ENCODE data around the gene NCOA7.
"Not testable (repeated sequence)": the region's sequence is repeated elsewhere in the genome, so short reads cannot be mapped to it uniquely, and the experiment has no call there.

Gene NCOA7

GRCh38 chr6:125792680-125793079 is 1.9 kb downstream of the NCOA7 start:
- no peak for DNase-seq (ENCODE audit: low read depth)

GRCh38 chr6:125793280-125793679 is 2.5 kb downstream of the NCOA7 start:
- DNase-seq (ENCODE audit: low read depth): no peak

DNA sequence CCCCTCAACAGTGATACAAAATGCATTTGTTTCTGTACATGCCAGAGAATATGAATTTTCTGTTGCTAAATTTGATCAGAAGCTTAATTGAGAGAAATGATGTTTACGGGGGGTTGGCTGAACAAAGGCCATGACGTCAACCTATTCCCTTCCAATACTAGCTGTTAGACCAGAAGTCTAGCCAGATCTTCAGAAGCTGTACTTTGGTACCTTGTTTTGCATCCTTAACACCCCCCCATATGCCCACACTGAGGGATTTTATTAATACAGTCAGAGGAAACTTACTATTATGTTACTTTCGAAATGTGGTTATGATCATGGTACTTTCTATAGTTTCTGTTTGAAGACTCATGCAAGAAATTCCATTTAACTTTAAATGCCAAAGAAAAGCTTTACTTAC is 3.1 kb downstream of the NCOA7 start:
- DNase-seq (ENCODE audit: low read depth): no peak

- no peak for DNase-seq (ENCODE audit: low read depth)
Observed at GRCh38 chr6:125794342-125795137, 3.8 kb downstream of the NCOA7 start.

GRCh38 chr6:125795301-125795700 is 4.5 kb downstream of the NCOA7 start:
- no peak for DNase-seq (ENCODE audit: low read depth)

- no peak for DNase-seq (ENCODE audit: low read depth)
Observed at GRCh38 chr6:125797120-125797885, 6.5 kb downstream of the NCOA7 start.

DNA sequence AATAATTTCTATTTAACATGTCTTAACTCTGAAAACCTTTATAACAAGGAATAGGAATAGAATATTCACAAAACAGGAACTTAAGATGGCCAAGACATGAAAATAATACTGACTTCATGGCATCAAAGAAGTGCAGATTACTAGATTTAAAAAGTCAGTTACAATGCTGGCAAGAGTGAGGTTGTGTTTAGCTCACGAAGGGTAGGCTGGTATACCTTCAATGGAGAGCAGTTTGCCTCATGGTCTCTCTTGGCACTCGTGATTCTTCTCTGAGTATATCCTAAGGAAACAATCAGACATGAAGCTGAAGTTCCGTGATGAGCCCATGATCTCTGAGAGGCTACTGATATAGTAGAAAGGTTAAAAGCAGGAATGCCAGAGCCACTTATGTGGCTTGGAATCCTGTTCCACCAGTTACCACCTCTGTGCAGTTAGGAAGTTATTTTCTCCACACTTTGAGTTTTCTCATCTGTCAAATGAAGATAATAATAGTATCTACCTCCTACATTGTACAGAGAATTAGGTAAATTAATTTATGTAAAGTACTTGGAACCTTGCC is 7.2 kb downstream of the NCOA7 start:
- no peak for DNase-seq (ENCODE audit: low read depth)

DNA sequence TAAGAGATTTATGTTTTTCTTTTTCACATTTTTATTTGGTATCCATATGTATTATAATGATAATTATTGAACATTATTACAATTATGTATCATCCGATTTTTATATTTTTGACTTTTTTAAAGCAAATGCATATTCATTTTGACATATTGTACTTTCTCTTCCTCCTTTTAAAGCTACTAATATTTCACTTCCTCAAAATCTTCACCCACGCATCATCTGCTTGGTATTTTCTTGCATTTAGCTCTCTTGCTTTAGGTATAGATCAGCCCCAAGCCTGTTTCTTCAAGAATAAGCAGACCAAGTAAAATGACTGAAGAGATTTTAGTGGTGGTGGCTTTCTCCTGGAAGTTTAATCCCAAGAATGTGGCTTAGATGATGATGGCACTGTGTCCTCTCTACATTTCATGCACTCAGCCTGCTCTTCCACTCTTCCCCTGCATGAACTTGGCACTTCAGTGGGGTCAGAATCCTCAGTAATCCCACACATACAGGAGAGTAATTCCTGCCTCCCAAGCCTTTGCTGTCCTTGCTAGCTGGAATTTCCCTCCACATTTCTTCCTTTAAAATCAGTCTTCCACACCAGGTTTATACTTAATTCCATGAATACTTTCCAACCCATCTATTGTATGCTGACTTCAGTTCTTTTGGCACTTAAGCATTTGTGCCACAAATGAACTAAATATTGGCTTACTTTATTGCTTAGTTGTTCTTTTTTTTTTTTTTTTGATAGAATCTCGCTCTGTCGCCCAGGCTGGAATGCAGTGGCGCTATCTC is 8.2 kb downstream of the NCOA7 start:
- DNase-seq (ENCODE audit: low read depth): no peak

- DNase-seq (ENCODE audit: low read depth): no peak
Observed at GRCh38 chr6:125802383-125802782, 11.6 kb downstream of the NCOA7 start.

DNA sequence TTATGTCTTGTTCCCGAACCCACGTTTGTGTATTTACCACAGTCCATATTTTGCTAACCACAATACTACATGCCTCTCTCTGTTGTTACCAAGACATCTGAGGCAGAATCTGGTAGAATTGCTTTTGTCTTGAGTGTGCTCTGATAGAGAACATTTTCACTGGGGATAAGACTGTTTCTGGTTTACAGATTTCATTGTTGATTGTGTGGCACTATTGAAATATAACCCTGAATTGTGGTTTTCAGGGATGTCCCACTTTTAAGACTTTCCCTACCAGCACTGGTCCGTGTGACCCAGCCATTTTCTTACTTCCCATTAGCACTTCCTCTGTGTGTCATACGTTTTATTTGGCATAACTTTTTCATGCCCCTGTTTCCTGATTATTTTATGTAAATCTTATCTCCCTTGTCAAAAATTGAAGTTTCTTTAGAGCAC is 12.2 kb downstream of the NCOA7 start:
- DNase-seq (ENCODE audit: low read depth): no peak

- DNase-seq (ENCODE audit: low read depth): no peak
Observed at GRCh38 chr6:125804264-125804663, 13.5 kb downstream of the NCOA7 start.

GRCh38 chr6:125804866-125805425 is 14.2 kb downstream of the NCOA7 start:
- not testable (repeated sequence) for DNase-seq (ENCODE audit: low read depth)

GRCh38 chr6:125806813-125807212 is 16.1 kb downstream of the NCOA7 start:
- no peak for DNase-seq (ENCODE audit: low read depth)

DNA sequence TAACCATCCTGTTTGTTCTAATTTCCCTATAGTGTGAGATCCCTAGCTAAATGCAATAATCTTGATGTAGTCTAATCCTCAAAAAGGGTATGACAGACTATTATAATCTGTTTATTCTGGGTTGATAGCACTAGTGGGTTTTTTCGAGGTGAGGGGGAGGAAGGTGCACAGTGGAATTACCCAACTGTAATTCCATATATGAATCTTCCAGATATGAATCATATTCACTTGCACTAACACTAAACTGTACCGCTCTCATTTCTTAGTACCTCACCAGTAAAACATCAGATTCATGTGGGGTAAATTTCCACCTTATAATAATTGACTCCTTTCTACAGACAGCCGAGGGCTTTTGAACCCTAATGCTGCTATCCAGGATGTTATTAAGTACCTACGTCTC is 16.5 kb downstream of the NCOA7 start:
- DNase-seq (ENCODE audit: low read depth): no peak

DNA sequence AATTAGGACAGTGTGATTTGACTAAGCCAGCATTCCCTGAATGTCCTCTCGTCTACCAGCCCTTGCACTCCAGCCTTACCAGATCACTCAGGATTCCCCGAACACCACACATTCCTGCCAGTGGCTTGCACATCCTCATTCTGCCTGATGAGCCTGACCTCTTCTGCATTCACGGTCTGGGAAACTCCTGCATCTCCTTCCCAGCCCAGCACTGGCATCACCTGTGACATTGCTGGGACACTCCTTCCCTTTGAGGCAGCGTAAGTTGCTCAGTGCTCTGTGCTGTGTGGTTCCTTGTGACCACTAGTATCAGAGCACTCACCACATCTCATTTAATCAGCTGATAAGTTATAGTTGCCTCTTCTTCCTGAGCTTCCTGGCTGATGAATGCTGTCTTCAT is 17.3 kb downstream of the NCOA7 start:
- no peak for DNase-seq (ENCODE audit: low read depth)

GRCh38 chr6:125808591-125808990 is 17.8 kb downstream of the NCOA7 start:
- DNase-seq (ENCODE audit: low read depth): no peak

GRCh38 chr6:125809570-125810170 is 18.9 kb downstream of the NCOA7 start:
- DNase-seq (ENCODE audit: low read depth): no peak

DNA sequence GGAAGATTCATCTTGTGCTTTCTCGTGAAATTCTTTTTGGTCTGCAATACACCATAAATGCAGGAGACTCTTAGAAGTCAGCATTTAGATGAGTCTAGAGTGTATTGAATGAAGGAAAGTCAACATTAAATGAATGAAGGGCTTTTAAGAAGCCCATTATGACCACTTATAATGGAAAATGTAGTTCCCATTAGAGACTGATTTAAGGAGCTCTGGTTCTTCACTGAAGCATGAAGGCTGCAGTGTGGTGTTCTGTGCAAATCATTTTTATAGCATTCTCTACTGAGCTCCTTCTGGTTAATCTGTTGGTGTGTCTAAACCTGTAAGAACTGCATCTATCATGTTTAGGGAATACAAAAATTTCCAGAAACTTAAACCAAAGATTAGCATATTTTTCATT is 19.7 kb downstream of the NCOA7 start:
- no peak for DNase-seq (ENCODE audit: low read depth)

GRCh38 chr6:125811259-125811658 is 20.5 kb downstream of the NCOA7 start:
- DNase-seq (ENCODE audit: low read depth): no peak

DNA sequence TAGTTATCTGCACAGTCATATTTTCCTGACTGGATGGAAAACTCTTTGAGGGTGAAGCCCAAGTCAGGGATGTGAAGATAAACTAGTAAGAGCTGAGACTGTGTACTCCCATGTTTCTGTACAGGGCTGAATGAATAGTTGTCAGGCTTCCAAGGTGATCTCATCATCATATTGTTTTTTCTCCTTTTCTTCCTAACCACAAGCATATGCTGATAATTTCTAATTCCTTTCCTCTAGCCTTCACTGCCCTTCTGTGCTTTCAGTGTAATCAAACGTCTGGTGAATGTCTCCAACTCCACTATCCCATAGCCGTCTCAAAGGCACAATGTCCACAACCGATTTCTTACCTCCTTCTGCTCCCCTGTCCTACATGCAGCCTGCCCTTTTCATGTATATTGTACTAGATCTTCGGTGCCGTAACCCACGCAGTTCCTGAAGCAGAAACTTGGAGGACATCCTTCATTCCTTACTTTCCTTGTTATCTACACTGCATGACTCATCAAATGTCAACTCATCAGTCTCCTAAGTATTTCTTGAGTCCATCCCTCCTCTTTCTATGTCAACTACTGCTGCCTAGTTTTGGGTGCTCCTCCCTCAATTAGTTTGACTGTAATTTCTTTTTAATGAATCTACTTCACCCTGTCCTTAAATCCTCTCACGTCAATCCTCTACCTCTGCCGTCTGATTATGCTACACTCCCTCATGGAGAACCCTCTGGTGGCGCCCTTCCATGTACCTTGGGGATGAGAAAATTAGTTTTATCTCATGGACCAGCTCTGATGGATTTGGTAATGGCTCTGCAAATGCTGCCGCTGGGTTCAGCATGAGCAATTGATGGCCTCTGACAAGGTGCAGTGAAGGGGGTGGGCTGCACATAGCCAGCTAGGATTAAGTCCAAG is 21.9 kb downstream of the NCOA7 start:
- DNase-seq (ENCODE audit: low read depth): no peak

Data from T follicular helper cell (primary cell).